GM21360 (cell line): ENCODE data around the gene BCO1.
"Not testable (repeated sequence)": the region's sequence is repeated elsewhere in the genome, so short reads cannot be mapped to it uniquely, and the experiment has no call there.

Experiments
- ATAC-seq: cut with Tn5 transposase; IDR thresholded peaks from one replicate; pipeline ENCODE4 v1.9.1; 2021; ENCODE audit warnings: mild to moderate bottlenecking, moderate library complexity; ENCODE audit not compliant: unreplicated experiment

The BCO1 gene

GRCh38 chr16:81238296-81239011, at the start of gene BCO1:
BCO1 (plus strand) TSS chr16:81238689; CDS start chr16:81238909, 220 bp downstream.
- no peak for ATAC-seq

GRCh38 chr16:81189100-81189664, 49.3 kb upstream of the BCO1 start:
- no peak for ATAC-seq

GRCh38 chr16:81190667-81191066, 47.8 kb upstream of the BCO1 start:
- ATAC-seq: no peak

GRCh38 chr16:81195885-81196534, 42.5 kb upstream of the BCO1 start:
- no peak for ATAC-seq

- ATAC-seq: no peak
Measured at GRCh38 chr16:81198635-81199034, 39.9 kb upstream of the BCO1 start.

GRCh38 chr16:81201267-81201666, 37.2 kb upstream of the BCO1 start:
- no peak for ATAC-seq

- no peak for ATAC-seq
Measured at GRCh38 chr16:81204798-81205680, 33.5 kb upstream of the BCO1 start.

- ATAC-seq: no peak
Measured at GRCh38 chr16:81207076-81207475, 31.4 kb upstream of the BCO1 start.

- ATAC-seq: no peak
Measured at GRCh38 chr16:81210807-81211206, 27.7 kb upstream of the BCO1 start.

GRCh38 chr16:81212830-81213465, 25.5 kb upstream of the BCO1 start:
- ATAC-seq: no peak

GRCh38 chr16:81214745-81215166, 23.7 kb upstream of the BCO1 start:
- ATAC-seq: no peak

- no peak for ATAC-seq
Measured at GRCh38 chr16:81216114-81216513, 22.4 kb upstream of the BCO1 start.

- no peak for ATAC-seq
Measured at GRCh38 chr16:81216706-81217105, 21.8 kb upstream of the BCO1 start.

- ATAC-seq: no peak
Measured at GRCh38 chr16:81219151-81219550, 19.3 kb upstream of the BCO1 start.

GRCh38 chr16:81220349-81220748, 18.1 kb upstream of the BCO1 start:
- ATAC-seq: no peak

GRCh38 chr16:81221731-81222130, 16.8 kb upstream of the BCO1 start:
- no peak for ATAC-seq

GRCh38 chr16:81224824-81225223, 13.7 kb upstream of the BCO1 start:
- no peak for ATAC-seq

- ATAC-seq: not testable (repeated sequence)
Measured at GRCh38 chr16:81225697-81226096, 12.8 kb upstream of the BCO1 start.

GRCh38 chr16:81227785-81228184, 10.7 kb upstream of the BCO1 start:
- ATAC-seq: no peak

- no peak for ATAC-seq
Measured at GRCh38 chr16:81229811-81230210, 8.7 kb upstream of the BCO1 start.

GRCh38 chr16:81231014-81231413, 7.5 kb upstream of the BCO1 start:
- ATAC-seq: no peak
